ACHN (cell line): Measurements from ENCODE around the gene ACSS1.

Experiments
- DNase-seq: peaks from one replicate; pipeline ENCODE4 v3.0.0-alpha.2; 2015
- in situ Hi-C: cut with HindIII; loops from 2 replicates; pipeline ENCODE4 v1.10.0; 2017; ENCODE audit warnings: low sequenced_read_pairs, low pct_ligation_motif_present, low pct_unique_long_range_greater_than_20kb

ACSS1 gene

GRCh38 chr20:24991897-24992486, 65.9 kb downstream of the ACSS1 start:
- DNase-seq: no peak
- in situ Hi-C loops: no loop called here

GRCh38 chr20:24990810-24991252, 67.1 kb downstream of the ACSS1 start:
- DNase-seq: no peak
- in situ Hi-C loops: no loop called here

DNA sequence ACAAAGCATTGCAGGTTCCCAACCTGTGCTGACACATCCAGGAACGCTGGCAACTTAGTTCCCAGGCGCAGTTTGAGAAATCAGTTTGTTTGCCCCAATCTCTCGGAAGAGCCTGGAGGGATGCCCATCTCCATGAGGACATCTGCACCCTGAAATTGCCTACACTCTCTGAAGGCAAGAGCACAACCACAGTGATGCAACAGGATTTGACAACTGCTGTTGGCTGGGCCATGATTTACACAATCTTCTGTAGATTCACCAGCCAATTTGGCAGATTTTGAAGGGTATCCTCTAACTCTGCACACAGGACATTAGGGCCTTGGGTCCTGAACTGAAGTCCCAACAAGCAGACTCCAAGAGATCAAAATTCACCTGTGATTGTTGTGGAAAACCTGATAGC, 68.8 kb downstream of the ACSS1 start:
- no peak for DNase-seq
- in situ Hi-C loops: no loop called here

DNA sequence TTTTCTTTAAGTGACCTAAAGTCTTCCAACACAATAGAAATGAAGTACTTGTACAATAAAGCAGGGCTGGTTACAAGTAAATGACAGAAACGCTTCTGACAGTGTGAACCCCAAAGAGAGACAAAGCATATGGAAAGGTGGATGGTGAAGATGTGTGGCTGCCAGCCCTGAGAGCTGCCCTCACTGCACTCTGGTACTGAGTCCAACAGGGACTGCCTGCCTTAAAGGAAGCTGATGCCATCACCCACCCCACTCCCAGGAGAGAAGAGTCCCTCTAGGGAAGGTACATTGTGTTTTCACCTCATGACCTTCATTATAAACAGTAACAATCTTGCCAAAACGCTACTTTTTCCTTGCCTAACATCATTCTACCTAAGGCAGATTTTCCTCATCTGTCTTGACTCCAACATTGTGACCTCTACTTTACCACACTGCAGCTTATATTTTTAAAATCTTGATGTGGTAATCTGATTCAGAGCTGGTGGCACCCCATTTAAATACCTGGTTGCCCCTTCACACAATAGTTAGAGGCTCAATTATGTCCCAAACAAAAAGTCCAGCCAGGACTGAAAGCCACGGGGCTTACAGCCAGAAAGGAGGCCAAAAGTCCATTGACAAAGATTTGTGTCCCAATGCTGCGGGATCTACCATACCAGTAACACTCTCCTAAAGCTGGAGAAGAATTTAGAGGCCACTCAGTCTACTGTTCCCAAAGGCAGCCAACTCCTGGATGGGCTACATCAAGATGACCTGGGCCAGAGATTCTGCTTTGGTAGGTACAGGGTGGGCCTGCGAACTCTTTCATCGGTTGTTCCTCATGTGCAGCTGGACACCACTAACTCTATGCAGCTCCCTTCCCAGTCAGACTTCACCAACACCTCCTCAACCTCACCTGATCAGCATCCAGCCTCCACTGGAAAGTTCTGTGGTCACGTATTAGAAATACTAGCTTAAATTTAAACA, 69.8 kb downstream of the ACSS1 start:
- DNase-seq: no peak
- in situ Hi-C loops: no loop called here

DNA sequence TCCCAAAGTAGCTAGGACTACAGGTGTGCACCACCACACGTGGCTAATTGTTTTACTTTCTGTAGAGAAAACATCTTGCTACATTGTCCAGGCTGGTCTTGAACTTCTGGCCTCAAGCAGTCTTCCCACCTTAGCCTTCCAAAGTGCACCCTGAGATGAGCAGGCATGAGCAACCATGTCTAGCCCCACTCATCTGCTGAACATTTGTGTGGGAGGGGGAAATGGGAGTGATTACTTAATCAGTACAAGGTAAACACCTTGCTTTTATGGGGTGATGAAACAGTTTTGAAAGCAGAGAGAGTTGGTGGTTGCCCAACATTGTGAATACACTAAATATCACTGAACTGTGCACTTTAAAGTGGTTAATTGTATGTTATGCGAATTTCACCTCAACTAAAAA, 70.7 kb downstream of the ACSS1 start:
- in situ Hi-C loops: no loop called here
- DNase-seq: no peak

- in situ Hi-C loops: no loop called here
- DNase-seq: no peak
Measured at GRCh38 chr20:24986436-24987015, 71.4 kb downstream of the ACSS1 start.

GRCh38 chr20:24985802-24986201, 72.1 kb downstream of the ACSS1 start:
- in situ Hi-C loops: no loop called here
- no peak for DNase-seq

- in situ Hi-C loops: no loop called here
- no peak for DNase-seq
Measured at GRCh38 chr20:24984961-24985640, 72.8 kb downstream of the ACSS1 start.

GRCh38 chr20:24983896-24984295, 74.0 kb downstream of the ACSS1 start:
- no peak for DNase-seq
- in situ Hi-C loops: no loop called here

DNA sequence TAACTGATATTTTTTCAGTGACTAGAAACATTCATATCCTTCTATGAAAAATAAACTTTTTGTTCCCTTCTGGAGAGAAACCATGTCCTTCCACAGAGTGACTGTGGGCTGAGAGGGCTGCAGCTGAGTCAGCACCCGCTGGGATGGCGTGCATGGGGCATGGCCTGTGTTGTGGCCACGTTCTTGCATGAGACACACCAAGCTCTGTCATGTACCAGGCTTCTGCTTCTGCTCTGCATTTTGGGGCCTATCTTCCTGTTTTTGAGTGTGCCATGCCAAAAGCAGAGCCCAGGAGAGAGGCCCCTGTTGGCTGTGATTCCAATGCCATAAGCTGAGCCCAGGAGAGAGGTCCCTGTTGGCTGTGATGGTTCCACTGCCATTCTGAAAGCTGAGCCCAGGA, 76.1 kb downstream of the ACSS1 start:
- DNase-seq: no peak
- in situ Hi-C loops: no loop called here

DNA sequence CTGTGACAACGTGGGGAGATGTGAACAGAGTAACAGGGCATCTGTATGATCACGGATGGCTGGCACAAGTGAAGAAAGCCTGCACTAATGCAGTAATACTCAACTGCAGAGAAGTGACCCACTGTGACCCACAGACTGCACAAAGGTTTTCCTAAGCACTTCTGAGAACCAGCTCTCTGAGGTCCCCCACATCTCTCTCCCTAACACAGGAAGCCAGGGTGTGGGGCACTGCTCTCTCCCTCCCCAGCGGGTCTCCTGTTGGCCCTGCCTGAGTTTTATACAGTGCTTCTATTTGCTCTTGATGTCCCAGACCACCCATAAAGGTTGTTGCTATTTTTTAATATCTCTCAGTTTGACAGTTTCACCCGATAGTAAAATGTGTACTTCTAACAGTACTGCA, 76.7 kb downstream of the ACSS1 start:
- in situ Hi-C loops: no loop called here
- DNase-seq: no peak

DNA sequence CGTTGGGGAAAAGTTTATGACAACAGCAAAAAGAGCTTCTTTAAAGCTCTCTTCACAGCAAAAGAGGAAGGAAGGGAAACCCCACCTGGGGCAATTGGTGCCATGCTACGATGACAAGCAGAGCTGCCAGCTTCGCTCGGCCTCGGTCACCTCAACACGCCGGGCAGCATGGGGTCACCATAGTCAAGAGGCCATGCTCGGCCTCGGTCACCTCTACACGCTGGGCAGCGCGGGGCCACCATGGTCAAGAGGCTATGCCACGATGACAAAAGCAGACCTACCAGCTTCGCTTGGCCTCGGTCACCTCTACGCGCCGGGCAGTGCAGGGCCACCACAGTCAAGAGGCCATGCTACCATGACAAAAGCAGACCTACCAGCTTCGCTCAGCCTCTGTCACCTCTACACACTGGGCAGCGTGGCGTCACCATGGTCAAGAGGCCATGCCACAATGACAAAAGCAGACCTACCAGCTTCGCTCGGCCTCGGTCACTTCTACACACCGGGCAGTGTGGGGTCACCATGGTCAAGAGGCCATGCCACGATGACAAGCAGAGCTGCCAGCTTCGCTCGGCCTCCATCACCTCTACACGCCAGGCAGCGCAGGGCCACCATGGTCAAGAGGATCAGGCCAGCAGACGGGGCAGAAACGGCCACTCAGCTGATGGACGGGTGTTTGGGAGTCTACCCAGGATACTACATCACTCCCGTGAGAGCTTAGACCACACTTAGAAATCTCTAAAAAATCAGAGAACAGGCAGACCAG, 77.5 kb downstream of the ACSS1 start:
- in situ Hi-C loops: no loop called here
- no peak for DNase-seq

- DNase-seq: no peak
- in situ Hi-C loops: no loop called here
Measured at GRCh38 chr20:24979036-24979960, 78.6 kb downstream of the ACSS1 start.

GRCh38 chr20:24978513-24978912, 79.4 kb downstream of the ACSS1 start:
- in situ Hi-C loops: no loop called here

GRCh38 chr20:24977797-24978196, 80.1 kb downstream of the ACSS1 start:
- DNase-seq: no peak
- in situ Hi-C loops: no loop called here

More at GRCh38 chr20:24978513-24978912, 79.4 kb downstream of the ACSS1 start:
- no peak for DNase-seq

DNA sequence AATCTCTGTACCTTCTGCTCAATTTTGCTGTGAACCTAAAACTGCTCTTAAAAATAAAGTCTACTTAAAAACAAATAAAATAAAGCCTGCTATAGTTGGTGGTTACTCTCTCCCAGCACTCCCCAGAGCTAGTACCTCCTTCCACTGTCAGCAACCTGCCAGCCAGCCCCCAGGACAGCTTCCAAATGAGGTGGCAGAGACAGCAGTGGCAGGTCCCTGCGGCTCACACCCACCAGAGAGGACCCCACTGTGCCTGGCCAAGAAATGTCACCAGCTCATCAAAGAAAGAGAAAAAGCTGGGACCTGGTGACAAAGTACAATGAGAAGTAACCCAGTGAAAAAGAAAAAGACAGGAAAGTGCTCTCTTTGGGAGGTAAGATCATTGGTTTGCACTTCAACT, 80.6 kb downstream of the ACSS1 start:
- in situ Hi-C loops: no loop called here
- DNase-seq: no peak

DNA sequence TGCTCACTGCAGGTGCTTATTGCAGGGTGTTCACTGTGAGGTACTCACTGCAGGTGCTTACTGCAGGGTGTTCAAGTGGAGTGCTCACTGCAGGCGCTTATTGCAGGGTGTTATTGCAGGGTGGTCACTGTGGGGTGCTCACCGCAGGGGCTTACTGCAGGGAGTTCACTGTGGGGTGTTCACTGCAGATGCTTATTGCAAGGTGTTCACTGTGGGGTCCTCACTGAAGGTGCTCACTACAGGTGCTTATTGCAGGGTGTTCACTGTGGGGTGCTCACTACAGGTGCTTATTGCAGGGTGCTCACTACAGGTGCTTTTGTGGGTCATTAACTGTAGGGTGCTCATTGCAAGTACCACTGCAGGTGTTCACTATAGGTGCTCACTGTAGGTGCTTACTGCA, 85.6 kb downstream of the ACSS1 start:
- in situ Hi-C loops: no loop called here
- DNase-seq: no peak
